IMR-90 (cell line): ENCODE results near the gene NFE2L2.

Source experiments
- CTCF ChIP-seq: conservative IDR thresholded peaks from 2 replicates; pipeline ENCODE4 v1.5.1; 2012; ENCODE audit warnings: mild to moderate bottlenecking, low read depth, low read length, improper control_type of control experiment
- FOS ChIP-seq: fragments of 150-350 bp; IDR thresholded peaks from 2 replicates; pipeline ENCODE4 v1.6.1; 2016; ENCODE audit warnings: low read depth, low read length
- MAFK ChIP-seq: IDR thresholded peaks from 2 replicates; pipeline ENCODE4 v1.6.1; 2012; ENCODE audit warnings: low read depth, low read length, improper control_type of control experiment
- MXI1 ChIP-seq: IDR thresholded peaks from 2 replicates; pipeline ENCODE4 v1.6.1; 2012; ENCODE audit warnings: low read depth, mild to moderate bottlenecking, low read length, moderate library complexity, borderline replicate concordance
- POLR2A ChIP-seq: IDR thresholded peaks from 2 replicates; pipeline ENCODE4 v1.6.1; 2012; ENCODE audit warnings: mild to moderate bottlenecking, low read depth, low read length
- RFX5 ChIP-seq: IDR thresholded peaks from 2 replicates; pipeline ENCODE4 v1.8.0; 2012; ENCODE audit warnings: low read depth, mild to moderate bottlenecking, low read length, moderate library complexity
- SMC3 ChIP-seq: fragments of 150-350 bp; IDR thresholded peaks from 2 replicates; pipeline ENCODE4 v1.6.1; 2016; ENCODE audit warnings: low read depth, mild to moderate bottlenecking, antibody characterized with exemption, low read length, moderate library complexity

DNA sequence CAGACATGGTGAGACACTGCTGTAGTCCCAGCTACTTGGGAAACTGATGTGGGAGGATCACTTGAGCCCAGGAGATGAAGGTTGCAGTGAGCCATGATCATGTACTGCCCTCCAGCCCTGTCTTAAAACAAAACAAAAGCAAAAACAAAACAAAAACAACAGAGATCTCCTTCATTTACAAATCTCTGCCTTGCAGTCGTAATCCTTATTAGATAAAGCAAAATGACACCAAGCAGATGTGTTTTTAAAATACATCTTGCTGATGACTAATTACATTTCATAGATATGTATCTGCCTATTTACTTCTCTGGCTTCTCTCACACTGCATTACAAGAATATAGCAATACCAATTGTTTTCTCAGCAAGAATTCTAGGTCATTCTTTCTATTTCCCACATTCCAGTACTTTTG lies 22.8 kb downstream of the NFE2L2 start:
- no peak for TF ChIP-seq CTCF
- TF ChIP-seq SMC3, result no peak
- TF ChIP-seq FOS, result no peak
- TF ChIP-seq POLR2A, result no peak
- TF ChIP-seq MXI1, result no peak
- TF ChIP-seq MAFK, result no peak
- no peak for TF ChIP-seq RFX5
